ENCODE data around the gene RMRP.

- no peak for TF ChIP-seq CTCF (optimal IDR thresholded peaks at IDR 0.05 in 1 of 3, IDR thresholded peaks at IDR 0.05 in 1 of 3, conservative IDR thresholded peaks at IDR 0.05 in 1 of 3; ENCODE audit: extremely low read depth in 1 of 3, insufficient read depth in 2 of 3, low read length in 3 of 3)
- TF ChIP-seq EZH2 (IDR thresholded peaks at IDR 0.05; ENCODE audit: low read length) = no peak
Observed at GRCh38 chr9:35703906-35704672, 46.3 kb upstream of the RMRP start.

Measured in keratinocyte (primary cell).